ENCODE data around the gene ACY1.

DNA sequence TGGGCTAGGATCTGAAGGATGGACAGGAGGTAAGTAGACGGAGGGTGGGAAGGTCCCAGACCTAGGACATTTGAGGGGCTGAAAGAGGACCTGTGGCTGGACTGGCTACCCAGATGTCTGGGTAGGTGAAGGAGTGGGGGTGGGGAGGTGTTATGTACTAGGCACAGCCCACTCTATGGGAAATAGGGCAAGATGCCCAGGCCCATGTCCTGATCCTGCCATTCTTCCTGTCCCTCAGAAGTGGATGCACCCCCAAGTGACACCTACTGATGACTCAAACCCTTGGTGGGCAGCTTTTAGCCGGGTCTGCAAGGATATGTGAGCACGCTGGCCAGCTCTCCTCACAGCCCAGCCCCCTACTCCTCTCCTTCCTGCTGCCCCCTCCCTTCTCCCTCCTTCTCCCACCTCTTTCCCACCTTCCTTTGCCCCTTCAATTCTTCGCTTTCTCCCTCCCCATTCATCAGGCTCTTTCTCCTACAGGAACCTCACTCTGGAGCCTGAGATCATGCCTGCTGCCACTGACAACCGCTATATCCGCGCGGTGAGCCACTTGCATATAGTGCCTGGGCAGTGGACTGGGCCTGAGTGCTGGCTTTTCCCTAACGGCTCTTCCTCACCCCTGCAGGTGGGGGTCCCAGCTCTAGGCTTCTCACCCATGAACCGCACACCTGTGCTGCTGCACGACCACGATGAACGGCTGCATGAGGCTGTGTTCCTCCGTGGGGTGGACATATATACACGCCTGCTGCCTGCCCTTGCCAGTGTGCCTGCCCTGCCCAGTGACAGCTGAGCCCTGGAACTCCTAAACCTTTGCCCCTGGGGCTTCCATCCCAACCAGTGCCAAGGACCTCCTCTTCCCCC, 5.2 kb downstream of the ACY1 start:
- TF ChIP-seq, protein P1, sequence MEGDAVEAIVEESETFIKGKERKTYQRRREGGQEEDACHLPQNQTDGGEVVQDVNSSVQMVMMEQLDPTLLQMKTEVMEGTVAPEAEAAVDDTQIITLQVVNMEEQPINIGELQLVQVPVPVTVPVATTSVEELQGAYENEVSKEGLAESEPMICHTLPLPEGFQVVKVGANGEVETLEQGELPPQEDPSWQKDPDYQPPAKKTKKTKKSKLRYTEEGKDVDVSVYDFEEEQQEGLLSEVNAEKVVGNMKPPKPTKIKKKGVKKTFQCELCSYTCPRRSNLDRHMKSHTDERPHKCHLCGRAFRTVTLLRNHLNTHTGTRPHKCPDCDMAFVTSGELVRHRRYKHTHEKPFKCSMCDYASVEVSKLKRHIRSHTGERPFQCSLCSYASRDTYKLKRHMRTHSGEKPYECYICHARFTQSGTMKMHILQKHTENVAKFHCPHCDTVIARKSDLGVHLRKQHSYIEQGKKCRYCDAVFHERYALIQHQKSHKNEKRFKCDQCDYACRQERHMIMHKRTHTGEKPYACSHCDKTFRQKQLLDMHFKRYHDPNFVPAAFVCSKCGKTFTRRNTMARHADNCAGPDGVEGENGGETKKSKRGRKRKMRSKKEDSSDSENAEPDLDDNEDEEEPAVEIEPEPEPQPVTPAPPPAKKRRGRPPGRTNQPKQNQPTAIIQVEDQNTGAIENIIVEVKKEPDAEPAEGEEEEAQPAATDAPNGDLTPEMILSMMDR (IDR thresholded peaks at IDR 0.05): no peak
- TF ChIP-seq POLR2AphosphoS5 (IDR thresholded peaks at IDR 0.05; ENCODE audit: low read depth, low read length) (no peak), SMC3 (IDR thresholded peaks at IDR 0.05; ENCODE audit: low read depth, low read length) (no peak), EZH2phosphoT487 (IDR thresholded peaks at IDR 0.05; ENCODE audit: borderline replicate concordance, low read depth) (no peak), FOXM1 (IDR thresholded peaks at IDR 0.05; ENCODE audit: low read depth) (no peak), EP300 (IDR thresholded peaks at IDR 0.05; ENCODE audit: borderline replicate concordance in 1 of 2, low read depth in 1 of 2, low read length in 1 of 2) (no peak), TEAD4 (IDR thresholded peaks at IDR 0.05; ENCODE audit: borderline replicate concordance, insufficient read depth) (no peak)
